Kidney (tissue), 14 donors: ENCODE measurements around the gene NPB. TPM values are rescaled to one million over a fixed set of nuclear protein-coding genes. Genes with fewer than 3 reads are reported as not detected.

Experiments used
- DNase-seq, 5 donors: peaks; one replicate each; pipeline ENCODE4 v3.0.0-alpha.2; 2013 to 2020
- FAIRE-seq: peaks from 2 replicates; lab custom pipeline; 2012; peaks lifted over from hg19 to GRCh38; lab: Jason Lieb, UNC
- H3K27ac ChIP-seq, 2 donors: one replicate each; pipeline ENCODE4 v1.7.0; 2013; ENCODE audit warnings: low read depth in 2 of 2, low read length in 2 of 2, inconsistent platforms in 1 of 2
- H3K27me3 ChIP-seq: one replicate; pipeline ENCODE4 v1.7.1; 2013; ENCODE audit warnings: low read length, inconsistent platforms; ENCODE audit not compliant: control insufficient read depth, insufficient read depth
- H3K36me3 ChIP-seq, 3 donors: one replicate each; pipeline versions ENCODE4 v1.7.0 to v1.7.1; 2013; ENCODE audit warnings: low read length in 3 of 3, control low read depth in 1 of 3, inconsistent platforms in 1 of 3; ENCODE audit not compliant: insufficient read depth in 3 of 3, control insufficient read depth in 2 of 3
- H3K4me1 ChIP-seq, 3 donors: one replicate each; pipeline versions ENCODE4 v1.7.0 to v1.7.1; 2013; ENCODE audit warnings: low read length in 3 of 3, inconsistent platforms in 1 of 3, low read depth in 1 of 3; ENCODE audit not compliant: control insufficient read depth in 2 of 3, insufficient read depth in 2 of 3
- H3K4me3 ChIP-seq, 3 donors: one replicate each; pipeline versions ENCODE4 v1.7.0 to v1.8.1; 2013; ENCODE audit warnings: low read length in 3 of 3, control low read depth in 1 of 3, inconsistent platforms in 1 of 3
- H3K9ac ChIP-seq, 3 donors: one replicate each; pipeline versions ENCODE4 v1.7.0 to v1.7.1; 2013; ENCODE audit warnings: low read length in 3 of 3, control low read depth in 1 of 3, inconsistent platforms in 1 of 3
- H3K9me3 ChIP-seq, 3 donors: one replicate each; pipeline versions ENCODE4 v1.7.0 to v1.7.1; 2013; ENCODE audit warnings: low read length in 3 of 3, control low read depth in 1 of 3, inconsistent platforms in 1 of 3; ENCODE audit not compliant: control insufficient read depth in 2 of 3, insufficient read depth in 1 of 3
- intact Hi-C: fragments of 100-400 bp; cut with DNase I; formaldehyde crosslinking; loops from one replicate; pipeline ENCODE4 v1.11.1; 2022
- polyA plus RNA-seq: library from polyadenylated mRNA; stranded (reverse); fragments of 350-450 nt; fragmentation: Illumina TruSeq; extraction: RNeasy Lipid Tissue Mini Kit (QIAGEN cat#74804); gene quantifications from one replicate; pipeline ENCODE4 v1.2.3, GENCODE V29; 2014; ENCODE audit warnings: low read depth, low replicate concordance; ENCODE audit not compliant: insufficient read depth
- total RNA-seq: library from RNA; stranded (reverse); fragmentation: NEBNext Ultra II Directional; extraction: Animal tissue kit (Norgen Biotek cat#: 25700); gene quantifications from one replicate; pipeline ENCODE4 v1.2.1, GENCODE V29; 2021
- TF ChIP-seq, protein P1 (sequence below): IDR thresholded peaks from 3 replicates; pipeline ENCODE4 v1.5.1; 2012; ENCODE audit warnings: mild to moderate bottlenecking, moderate library complexity, borderline replicate concordance; ENCODE audit not compliant: insufficient read depth; ENCODE audit errors: extremely low read depth
- donor health status: control.
- donor health status: control.
- donor health status: control.
- donor health status: control.
- donor health status: control.
- donor health status: DM: yes; HTN: yes; CAD: no.
- donor health status: Normal renal cell carcinoma (clear cell type).

The NPB gene
- total and polyA plus RNA-seq, 2 donors from 2014 or later, result 0.66 to 1.4 TPM

DNA sequence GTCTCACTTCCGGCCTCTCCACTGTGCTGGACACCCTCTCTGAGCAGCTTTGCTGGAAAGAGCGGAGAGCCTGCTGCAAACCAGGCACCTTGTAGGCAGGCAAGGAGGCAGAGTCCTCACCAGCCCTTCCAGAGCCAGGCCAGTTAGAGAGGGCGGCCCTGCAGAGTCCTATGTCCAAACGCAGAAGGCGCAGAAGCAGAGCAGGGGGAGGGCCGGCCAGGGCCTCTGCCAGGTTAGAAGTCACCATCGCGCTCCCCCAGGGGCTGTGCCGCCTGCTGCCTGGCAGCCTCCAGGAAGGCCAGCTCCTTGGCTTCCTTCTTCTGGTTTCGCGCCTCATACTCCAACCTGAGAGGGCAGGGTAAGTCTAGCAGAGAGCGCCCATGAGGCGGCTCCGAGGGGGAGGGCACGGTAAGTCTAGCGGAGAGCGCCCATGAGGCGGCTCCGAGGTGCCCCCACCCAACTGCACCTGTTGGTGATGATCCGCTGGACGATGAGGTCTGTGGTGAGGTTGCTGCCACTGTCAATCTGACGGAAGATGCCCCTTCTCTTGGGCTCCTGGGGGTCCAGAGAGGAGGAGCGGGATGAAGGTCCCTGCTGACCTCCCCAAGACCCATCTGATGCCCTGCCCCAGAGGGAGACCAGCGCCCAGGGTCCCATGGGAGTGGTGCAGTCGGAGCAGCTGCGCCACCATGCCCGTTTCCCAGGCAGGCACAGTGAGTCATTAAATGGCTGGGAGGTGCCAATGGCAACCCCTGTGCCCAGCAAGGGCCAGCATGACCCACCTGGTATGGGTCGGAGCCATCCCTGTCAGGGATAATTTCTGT is 2.8 kb downstream of the NPB start:
- DNase-seq, result peak in 1 of 5 donors; percentile 64
- no peaks in the 10 kb centered on the region for H3K9me3 ChIP-seq
- H3K27me3 ChIP-seq, result no peaks in the 10 kb centered on the region
- no peak overlapping the region for H3K4me3 ChIP-seq
- TF ChIP-seq, protein P1, sequence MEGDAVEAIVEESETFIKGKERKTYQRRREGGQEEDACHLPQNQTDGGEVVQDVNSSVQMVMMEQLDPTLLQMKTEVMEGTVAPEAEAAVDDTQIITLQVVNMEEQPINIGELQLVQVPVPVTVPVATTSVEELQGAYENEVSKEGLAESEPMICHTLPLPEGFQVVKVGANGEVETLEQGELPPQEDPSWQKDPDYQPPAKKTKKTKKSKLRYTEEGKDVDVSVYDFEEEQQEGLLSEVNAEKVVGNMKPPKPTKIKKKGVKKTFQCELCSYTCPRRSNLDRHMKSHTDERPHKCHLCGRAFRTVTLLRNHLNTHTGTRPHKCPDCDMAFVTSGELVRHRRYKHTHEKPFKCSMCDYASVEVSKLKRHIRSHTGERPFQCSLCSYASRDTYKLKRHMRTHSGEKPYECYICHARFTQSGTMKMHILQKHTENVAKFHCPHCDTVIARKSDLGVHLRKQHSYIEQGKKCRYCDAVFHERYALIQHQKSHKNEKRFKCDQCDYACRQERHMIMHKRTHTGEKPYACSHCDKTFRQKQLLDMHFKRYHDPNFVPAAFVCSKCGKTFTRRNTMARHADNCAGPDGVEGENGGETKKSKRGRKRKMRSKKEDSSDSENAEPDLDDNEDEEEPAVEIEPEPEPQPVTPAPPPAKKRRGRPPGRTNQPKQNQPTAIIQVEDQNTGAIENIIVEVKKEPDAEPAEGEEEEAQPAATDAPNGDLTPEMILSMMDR, result no peak
- no peak overlapping the region for H3K27ac ChIP-seq
- no peak overlapping the region for H3K9ac ChIP-seq
- intact Hi-C loops, result no loop called here
- H3K4me1 ChIP-seq, result peaks cover 0 to 4% (median 0%) of the 10 kb centered on the region in 3 donors
- H3K36me3 ChIP-seq, result peaks cover 0 to 16% (median 3%) of the 10 kb centered on the region in 3 donors
- FAIRE-seq, result no peak

DNA sequence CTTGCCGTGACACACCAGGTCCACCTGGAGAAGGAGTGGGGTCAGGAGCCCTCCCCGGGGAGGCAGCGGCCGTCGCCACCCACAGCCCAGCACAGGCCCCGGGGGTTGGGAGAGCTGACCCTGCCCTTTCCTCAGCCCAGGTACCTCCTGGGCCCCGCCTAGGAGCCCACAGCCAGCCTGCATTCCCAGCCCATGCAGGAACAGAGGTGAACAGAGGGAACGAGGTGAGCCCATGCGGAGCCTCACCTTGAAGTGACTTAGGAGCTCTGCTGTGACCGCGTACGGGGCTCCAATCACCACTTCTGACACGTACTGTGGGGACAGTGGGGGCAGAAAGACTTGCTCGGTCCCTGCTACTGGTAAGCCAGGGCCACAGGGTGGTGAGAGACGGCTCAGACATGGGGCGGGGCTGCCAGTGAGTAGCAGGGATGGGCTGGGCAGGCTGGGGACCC is 3.4 kb downstream of the NPB start:
- Histone ChIP-seq H3K9ac (no peak overlapping the region), H3K27me3 (no peaks in the 10 kb centered on the region), H3K36me3 (peaks cover 0 to 9% (median 3%) of the 10 kb centered on the region in 3 donors), H3K27ac (no peak overlapping the region), H3K4me1 (peaks cover 0 to 10% (median 0%) of the 10 kb centered on the region in 3 donors), H3K4me3 (no peak overlapping the region), H3K9me3 (no peaks in the 10 kb centered on the region)
- TF ChIP-seq, protein P1, result no peak
- DNase-seq, result peak in 1 of 5 donors; percentile 64
- no peak for FAIRE-seq
- intact Hi-C loops, result no loop called here

DNA sequence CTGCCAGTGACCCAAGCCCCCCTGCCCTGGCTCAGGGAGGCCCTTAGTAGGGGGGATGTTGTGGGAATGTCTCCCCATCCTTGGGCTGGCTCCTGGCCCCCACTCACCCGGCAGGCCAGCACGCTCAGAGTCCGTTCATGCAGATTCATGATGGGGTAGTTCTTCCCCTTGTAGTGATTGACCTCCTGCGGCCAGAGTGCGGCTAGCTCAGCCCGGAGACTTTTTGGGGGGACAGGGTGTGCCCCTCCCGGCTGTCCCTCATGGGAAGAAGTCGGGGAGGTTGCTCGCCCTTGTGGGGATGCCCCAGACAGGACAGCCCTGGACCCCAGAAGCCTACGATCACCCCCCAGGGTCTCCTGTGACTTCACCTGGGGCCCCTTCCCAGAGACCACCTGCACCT is 4.0 kb downstream of the NPB start:
- DNase-seq (peak in 1 of 5 donors; percentile 54), FAIRE-seq (no peak)
- Histone ChIP-seq H3K27ac (no peak overlapping the region), H3K4me3 (no peak overlapping the region), H3K27me3 (no peaks in the 10 kb centered on the region), H3K4me1 (peaks cover 0 to 11% (median 0%) of the 10 kb centered on the region in 3 donors), H3K36me3 (peaks cover 0 to 8% (median 3%) of the 10 kb centered on the region in 3 donors), H3K9me3 (no peaks in the 10 kb centered on the region), H3K9ac (no peak overlapping the region)
- intact Hi-C loops, result no loop called here
- TF ChIP-seq, protein P1, result no peak
